HL-60 (cell line): ENCODE data around the gene SPSB4.

Experiments used
- GABPA ChIP-seq: IDR thresholded peaks from 2 replicates; pipeline ENCODE4 v1.6.1; 2012; ENCODE audit warnings: low read depth
- POLR2AphosphoS5 ChIP-seq: IDR thresholded peaks from 2 replicates; pipeline ENCODE4 v1.6.1; 2012; ENCODE audit warnings: low read depth
- TF ChIP-seq, protein P1 (sequence below): IDR thresholded peaks from one replicate; pipeline ENCODE4 v1.5.1; 2011; ENCODE audit warnings: low read length, control low read depth, inconsistent platforms; ENCODE audit not compliant: insufficient read depth
- TF ChIP-seq, protein P2 (sequence below): IDR thresholded peaks from 2 replicates; pipeline ENCODE4 v1.6.1; 2012; ENCODE audit warnings: low read depth; ENCODE audit not compliant: insufficient replicate concordance

DNA sequence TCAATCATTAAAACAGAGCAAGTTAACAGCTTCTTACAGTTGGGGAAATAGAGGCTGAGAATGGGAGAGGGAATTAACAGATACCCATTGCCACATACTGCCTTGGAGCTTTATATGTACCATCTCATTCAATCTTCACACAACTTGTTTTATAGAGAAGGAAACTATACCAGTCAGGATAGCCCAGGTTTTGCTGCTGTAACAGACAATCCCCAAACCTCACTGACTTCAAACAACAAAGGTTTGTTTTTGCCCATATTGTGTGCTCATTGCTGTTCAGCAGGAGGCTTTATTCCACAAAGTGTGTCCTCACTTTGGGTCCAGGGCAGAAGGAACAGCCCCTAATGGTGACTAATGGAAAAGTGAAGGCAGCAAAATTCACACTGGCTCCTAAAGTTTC lies 59.2 kb downstream of the SPSB4 start:
- TF ChIP-seq, protein P1, sequence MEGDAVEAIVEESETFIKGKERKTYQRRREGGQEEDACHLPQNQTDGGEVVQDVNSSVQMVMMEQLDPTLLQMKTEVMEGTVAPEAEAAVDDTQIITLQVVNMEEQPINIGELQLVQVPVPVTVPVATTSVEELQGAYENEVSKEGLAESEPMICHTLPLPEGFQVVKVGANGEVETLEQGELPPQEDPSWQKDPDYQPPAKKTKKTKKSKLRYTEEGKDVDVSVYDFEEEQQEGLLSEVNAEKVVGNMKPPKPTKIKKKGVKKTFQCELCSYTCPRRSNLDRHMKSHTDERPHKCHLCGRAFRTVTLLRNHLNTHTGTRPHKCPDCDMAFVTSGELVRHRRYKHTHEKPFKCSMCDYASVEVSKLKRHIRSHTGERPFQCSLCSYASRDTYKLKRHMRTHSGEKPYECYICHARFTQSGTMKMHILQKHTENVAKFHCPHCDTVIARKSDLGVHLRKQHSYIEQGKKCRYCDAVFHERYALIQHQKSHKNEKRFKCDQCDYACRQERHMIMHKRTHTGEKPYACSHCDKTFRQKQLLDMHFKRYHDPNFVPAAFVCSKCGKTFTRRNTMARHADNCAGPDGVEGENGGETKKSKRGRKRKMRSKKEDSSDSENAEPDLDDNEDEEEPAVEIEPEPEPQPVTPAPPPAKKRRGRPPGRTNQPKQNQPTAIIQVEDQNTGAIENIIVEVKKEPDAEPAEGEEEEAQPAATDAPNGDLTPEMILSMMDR: no peak
- TF ChIP-seq POLR2AphosphoS5: no peak
- TF ChIP-seq, protein P2, sequence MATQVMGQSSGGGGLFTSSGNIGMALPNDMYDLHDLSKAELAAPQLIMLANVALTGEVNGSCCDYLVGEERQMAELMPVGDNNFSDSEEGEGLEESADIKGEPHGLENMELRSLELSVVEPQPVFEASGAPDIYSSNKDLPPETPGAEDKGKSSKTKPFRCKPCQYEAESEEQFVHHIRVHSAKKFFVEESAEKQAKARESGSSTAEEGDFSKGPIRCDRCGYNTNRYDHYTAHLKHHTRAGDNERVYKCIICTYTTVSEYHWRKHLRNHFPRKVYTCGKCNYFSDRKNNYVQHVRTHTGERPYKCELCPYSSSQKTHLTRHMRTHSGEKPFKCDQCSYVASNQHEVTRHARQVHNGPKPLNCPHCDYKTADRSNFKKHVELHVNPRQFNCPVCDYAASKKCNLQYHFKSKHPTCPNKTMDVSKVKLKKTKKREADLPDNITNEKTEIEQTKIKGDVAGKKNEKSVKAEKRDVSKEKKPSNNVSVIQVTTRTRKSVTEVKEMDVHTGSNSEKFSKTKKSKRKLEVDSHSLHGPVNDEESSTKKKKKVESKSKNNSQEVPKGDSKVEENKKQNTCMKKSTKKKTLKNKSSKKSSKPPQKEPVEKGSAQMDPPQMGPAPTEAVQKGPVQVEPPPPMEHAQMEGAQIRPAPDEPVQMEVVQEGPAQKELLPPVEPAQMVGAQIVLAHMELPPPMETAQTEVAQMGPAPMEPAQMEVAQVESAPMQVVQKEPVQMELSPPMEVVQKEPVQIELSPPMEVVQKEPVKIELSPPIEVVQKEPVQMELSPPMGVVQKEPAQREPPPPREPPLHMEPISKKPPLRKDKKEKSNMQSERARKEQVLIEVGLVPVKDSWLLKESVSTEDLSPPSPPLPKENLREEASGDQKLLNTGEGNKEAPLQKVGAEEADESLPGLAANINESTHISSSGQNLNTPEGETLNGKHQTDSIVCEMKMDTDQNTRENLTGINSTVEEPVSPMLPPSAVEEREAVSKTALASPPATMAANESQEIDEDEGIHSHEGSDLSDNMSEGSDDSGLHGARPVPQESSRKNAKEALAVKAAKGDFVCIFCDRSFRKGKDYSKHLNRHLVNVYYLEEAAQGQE: no peak
- TF ChIP-seq GABPA: no peak
